ENCODE data around the gene PPFIBP2. TPM values are rescaled to one million over a fixed set of nuclear protein-coding genes. Genes with fewer than 3 reads are reported as not detected.

Gene PPFIBP2
- total and polyA plus RNA-seq, 2 of the 13 experiments (the other 11 are each of a cell fraction or from before 2014, with no cell fraction given): 15.0 to 52.5 TPM

DNA sequence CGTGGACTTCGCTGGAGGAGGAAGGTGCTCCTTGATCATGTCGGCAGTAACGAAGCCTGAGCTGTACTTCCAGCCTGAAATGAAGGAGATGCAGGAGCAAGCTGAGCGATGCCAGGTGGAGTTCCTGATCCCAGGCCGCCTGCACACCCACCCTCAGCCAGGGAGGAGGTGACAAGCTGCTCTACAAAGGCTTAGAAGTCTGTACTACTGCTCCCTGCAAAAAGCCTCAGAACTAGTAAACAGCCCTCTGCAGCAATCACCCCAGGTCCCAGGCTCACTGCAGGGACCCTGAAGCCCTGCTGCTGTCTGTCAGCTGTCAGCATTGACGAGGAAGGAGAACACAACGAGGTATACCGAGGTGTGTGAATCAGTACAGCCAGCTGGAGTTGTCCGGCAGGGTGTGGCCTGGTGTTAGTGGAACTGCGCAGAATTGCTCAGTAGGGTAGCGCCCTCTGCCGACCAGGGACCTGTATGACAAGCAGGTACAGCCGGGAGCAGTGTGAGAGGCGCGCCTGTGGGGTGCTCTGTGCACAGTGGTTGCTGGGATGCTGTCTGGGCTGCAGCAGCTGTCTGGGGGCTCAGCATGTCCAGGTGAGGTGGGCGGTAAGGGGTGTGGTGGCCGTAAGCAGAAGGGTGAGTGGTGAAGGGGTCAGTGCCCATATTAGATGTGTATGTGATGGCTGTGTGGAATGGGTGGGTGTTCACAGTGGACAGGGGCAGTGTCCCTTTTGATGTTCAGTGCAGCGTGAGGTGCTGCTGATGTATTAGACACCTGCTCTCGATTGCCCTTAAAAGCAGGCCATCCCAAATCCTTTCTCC lies 151.9 kb downstream of the PPFIBP2 start (continued):
- TF ChIP-seq ZNF563 (CRISPR knock-in tag; IDR thresholded peaks at IDR 0.05) (no peak), ZNF572 (CRISPR knock-in tag; IDR thresholded peaks at IDR 0.05) (no peak), ZKSCAN8 (CRISPR knock-in tag; IDR thresholded peaks at IDR 0.05; ENCODE audit: borderline replicate concordance) (no peak), ZNF777 (CRISPR knock-in tag; IDR thresholded peaks at IDR 0.05) (no peak), NFRKB (IDR thresholded peaks at IDR 0.05) (no peak), XBP1 (CRISPR knock-in tag; IDR thresholded peaks at IDR 0.05) (no peak), ZFP62 (CRISPR knock-in tag; IDR thresholded peaks at IDR 0.05) (no peak), ZNF446 (CRISPR knock-in tag; IDR thresholded peaks at IDR 0.05) (no peak), MAFK (conservative IDR thresholded peaks at IDR 0.05 in 1 of 2, IDR thresholded peaks at IDR 0.05 in 1 of 2; ENCODE audit: low read length in 2 of 2) (no peak), NKX3-1 (CRISPR knock-in tag; IDR thresholded peaks at IDR 0.05) (no peak), ZNF598 (CRISPR knock-in tag; IDR thresholded peaks at IDR 0.05; ENCODE audit: borderline replicate concordance) (0 out of 2 replicates have a peak, but pooled peaks have one; percentile 45), HNRNPK (IDR thresholded peaks at IDR 0.05; ENCODE audit: low read depth, low read length, poor library complexity, severe bottlenecking) (no peak), ZSCAN29 (CRISPR knock-in tag; conservative IDR thresholded peaks at IDR 0.05) (no peak), PHF20 (CRISPR knock-in tag; IDR thresholded peaks at IDR 0.05) (peak; percentile 24; the same call in 1 of the 2 replicates), RFX5 (IDR thresholded peaks at IDR 0.05; ENCODE audit: low read depth, low read length) (no peak), MAZ (IDR thresholded peaks at IDR 0.05; ENCODE audit: borderline replicate concordance, low read depth, low read length) (no peak), MAZ (CRISPR knock-in tag; IDR thresholded peaks at IDR 0.05; ENCODE audit: low read depth) (peak; percentile 23; the same call in 1 of the 2 replicates), NFIC (IDR thresholded peaks at IDR 0.05; ENCODE audit: low read length) (no peak)
- TF ChIP-seq, protein P1, sequence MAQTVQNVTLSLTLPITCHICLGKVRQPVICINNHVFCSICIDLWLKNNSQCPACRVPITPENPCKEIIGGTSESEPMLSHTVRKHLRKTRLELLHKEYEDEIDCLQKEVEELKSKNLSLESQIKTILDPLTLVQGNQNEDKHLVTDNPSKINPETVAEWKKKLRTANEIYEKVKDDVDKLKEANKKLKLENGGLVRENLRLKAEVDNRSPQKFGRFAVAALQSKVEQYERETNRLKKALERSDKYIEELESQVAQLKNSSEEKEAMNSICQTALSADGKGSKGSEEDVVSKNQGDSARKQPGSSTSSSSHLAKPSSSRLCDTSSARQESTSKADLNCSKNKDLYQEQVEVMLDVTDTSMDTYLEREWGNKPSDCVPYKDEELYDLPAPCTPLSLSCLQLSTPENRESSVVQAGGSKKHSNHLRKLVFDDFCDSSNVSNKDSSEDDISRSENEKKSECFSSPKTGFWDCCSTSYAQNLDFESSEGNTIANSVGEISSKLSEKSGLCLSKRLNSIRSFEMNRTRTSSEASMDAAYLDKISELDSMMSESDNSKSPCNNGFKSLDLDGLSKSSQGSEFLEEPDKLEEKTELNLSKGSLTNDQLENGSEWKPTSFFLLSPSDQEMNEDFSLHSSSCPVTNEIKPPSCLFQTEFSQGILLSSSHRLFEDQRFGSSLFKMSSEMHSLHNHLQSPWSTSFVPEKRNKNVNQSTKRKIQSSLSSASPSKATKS (CRISPR knock-in tag; IDR thresholded peaks at IDR 0.05): no peak
- TF ChIP-seq, protein P2, sequence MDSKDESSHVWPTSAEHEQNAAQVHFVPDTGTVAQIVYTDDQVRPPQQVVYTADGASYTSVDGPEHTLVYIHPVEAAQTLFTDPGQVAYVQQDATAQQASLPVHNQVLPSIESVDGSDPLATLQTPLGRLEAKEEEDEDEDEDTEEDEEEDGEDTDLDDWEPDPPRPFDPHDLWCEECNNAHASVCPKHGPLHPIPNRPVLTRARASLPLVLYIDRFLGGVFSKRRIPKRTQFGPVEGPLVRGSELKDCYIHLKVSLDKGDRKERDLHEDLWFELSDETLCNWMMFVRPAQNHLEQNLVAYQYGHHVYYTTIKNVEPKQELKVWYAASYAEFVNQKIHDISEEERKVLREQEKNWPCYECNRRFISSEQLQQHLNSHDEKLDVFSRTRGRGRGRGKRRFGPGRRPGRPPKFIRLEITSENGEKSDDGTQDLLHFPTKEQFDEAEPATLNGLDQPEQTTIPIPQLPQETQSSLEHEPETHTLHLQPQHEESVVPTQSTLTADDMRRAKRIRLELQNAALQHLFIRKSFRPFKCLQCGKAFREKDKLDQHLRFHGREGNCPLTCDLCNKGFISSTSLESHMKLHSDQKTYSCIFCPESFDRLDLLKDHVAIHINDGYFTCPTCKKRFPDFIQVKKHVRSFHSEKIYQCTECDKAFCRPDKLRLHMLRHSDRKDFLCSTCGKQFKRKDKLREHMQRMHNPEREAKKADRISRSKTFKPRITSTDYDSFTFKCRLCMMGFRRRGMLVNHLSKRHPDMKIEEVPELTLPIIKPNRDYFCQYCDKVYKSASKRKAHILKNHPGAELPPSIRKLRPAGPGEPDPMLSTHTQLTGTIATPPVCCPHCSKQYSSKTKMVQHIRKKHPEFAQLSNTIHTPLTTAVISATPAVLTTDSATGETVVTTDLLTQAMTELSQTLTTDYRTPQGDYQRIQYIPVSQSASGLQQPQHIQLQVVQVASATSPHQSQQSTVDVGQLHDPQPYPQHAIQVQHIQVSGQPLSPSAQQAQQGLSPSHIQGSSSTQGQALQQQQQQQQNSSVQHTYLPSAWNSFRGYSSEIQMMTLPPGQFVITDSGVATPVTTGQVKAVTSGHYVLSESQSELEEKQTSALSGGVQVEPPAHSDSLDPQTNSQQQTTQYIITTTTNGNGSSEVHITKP (CRISPR knock-in tag; IDR thresholded peaks at IDR 0.05; ENCODE audit: low read depth): no peak
- TF ChIP-seq, protein P3, sequence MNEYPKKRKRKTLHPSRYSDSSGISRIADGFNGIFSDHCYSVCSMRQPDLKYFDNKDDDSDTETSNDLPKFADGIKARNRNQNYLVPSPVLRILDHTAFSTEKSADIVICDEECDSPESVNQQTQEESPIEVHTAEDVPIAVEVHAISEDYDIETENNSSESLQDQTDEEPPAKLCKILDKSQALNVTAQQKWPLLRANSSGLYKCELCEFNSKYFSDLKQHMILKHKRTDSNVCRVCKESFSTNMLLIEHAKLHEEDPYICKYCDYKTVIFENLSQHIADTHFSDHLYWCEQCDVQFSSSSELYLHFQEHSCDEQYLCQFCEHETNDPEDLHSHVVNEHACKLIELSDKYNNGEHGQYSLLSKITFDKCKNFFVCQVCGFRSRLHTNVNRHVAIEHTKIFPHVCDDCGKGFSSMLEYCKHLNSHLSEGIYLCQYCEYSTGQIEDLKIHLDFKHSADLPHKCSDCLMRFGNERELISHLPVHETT (CRISPR knock-in tag; conservative IDR thresholded peaks at IDR 0.05): no peak
